ENCODE data around the gene IQGAP2.

- TF ChIP-seq CTCF (IDR thresholded peaks at IDR 0.05) (no peak), EZH2 (IDR thresholded peaks at IDR 0.05; ENCODE audit: borderline replicate concordance, insufficient read depth, low read depth, low read length, poor library complexity, severe bottlenecking) (no peak)
These were observed 266.2 kb downstream of the IQGAP2 start for GRCh38 chr5:76669245-76669644.
